Stimulated activated CD4-positive, alpha-beta T cell treated with anti-CD3 and anti-CD28 coated beads, TNF-alpha, amount 100 ng/mL, for 4 hours (primary cell): ENCODE data around the gene MYCN.

Source experiments
- DNase-seq, 3 experiments: peaks; one replicate each; pipeline ENCODE4 v3.0.0-alpha.2; 2020; ENCODE audit warnings: low read depth in 3 of 3

The MYCN gene

DNA sequence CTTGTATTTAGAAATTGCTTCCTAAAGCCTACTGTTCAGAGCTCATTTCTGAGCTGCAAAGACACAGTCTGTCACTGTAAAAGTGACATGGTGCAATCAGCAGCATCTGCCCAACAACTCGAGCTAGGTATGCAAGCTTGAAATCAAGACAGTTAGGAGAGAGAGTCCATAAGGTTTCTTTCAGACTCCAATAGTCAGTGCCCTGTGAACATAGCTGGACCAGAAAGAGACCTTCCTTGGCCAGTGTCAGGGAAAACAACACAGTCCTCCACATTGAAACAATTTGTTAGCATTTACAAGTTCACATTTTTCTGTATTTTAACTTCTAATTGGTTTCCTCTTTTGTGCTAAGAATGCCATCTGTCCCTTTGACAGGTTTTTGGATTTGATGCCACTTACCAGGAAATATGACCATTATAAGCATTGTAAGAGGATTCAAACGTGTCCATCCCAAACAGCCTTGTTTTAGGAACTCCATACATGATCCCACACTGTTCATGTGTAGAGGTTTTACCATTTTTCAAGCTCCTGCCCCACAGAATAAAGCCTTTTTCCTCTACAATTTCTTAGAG lies 8.9 kb upstream of the MYCN start:
- no peak for DNase-seq

DNA sequence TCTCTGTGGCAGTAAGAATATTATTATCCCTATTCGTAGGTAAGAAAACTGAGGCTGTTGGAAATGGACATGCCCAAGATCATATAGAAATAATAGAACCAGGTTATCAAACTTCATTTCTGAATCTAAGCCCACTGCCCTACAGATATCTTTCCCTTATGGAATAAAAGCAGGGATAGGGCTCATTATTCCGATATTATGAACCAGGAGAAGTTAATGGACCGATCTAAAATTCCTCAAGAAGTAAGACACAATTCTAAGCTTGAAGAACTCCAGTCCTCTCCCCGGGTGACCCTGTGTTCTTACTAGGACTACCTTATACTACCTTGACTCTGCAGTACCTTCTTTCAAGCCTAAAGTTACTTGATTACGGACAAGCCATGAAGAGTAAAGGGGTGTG lies 8.4 kb upstream of the MYCN start:
- DNase-seq: no peak

GRCh38 chr2:15932394-15933183 lies 7.8 kb upstream of the MYCN start:
- DNase-seq: no peak

DNA sequence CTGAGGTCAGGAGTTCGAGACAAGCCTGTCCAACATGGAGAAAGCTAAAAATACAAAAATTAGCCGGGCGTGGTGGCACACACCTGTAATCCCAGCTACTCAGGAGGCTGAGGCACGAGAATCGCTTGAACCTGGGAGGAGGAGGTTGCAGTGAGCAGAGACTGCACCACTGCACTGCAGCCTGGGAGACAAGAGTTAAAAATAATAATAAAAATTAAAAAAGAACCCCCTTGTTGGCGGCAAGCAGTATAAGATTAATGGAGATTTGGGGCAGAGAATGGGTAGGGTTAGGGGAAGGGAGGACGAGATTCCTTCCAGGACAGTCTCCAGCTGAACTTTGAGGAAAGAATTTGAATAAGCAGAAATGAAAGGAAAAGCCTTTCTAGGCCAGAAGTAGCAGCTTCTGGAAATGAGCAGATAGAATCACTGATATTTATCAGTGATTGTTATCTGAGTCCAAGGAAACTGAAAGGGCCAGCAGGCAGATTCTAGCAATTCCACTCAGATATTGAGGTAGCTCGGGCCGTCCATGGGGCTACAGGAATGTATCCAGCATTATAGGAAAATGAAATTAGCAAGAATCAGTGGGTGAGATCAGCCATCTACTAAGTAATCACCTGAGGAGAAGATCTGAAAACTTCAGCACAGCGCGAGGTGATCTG lies 7.0 kb upstream of the MYCN start:
- DNase-seq: no peak

DNA sequence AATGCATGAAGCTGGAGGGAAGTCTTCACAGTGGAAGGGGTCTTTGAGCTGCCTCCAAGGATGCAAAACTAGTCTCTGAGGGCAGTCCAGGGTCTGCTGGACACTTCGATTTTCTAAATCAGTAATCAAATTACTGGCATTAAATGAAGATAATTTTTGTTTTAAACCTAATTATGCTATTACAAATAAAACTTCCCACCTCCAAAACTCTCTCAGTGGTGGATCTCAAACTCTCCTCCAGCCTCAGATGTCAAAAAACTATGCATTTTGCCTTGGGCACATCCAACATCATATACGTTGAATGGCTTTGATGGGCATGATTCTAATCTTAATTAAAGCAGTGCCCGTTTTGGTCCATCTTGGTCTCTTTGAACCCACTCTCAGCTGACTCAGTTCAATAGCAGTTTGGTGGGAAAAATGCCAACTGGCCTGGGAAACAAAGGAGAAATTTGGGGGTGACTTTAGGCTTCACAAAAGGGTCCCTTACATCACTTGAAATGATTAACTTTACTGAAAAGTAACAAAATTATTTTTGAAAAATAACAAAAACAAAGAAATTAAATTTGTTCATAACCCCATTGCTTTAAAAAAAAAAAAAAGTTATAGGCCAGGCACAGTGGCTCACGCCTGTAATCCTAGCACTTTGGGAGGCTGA lies 5.9 kb upstream of the MYCN start:
- DNase-seq: no peak

- DNase-seq: no peak
These were observed 5.2 kb upstream of the MYCN start for GRCh38 chr2:15935189-15935588.

GRCh38 chr2:15935675-15936074 lies 4.7 kb upstream of the MYCN start:
- DNase-seq: no peak

GRCh38 chr2:15936277-15937104 lies 3.9 kb upstream of the MYCN start:
- no peak for DNase-seq

- DNase-seq: no peak
These were observed 3.1 kb upstream of the MYCN start for GRCh38 chr2:15937105-15937881.

- DNase-seq: no peak
These were observed 2.2 kb upstream of the MYCN start for GRCh38 chr2:15937882-15938802.

DNA sequence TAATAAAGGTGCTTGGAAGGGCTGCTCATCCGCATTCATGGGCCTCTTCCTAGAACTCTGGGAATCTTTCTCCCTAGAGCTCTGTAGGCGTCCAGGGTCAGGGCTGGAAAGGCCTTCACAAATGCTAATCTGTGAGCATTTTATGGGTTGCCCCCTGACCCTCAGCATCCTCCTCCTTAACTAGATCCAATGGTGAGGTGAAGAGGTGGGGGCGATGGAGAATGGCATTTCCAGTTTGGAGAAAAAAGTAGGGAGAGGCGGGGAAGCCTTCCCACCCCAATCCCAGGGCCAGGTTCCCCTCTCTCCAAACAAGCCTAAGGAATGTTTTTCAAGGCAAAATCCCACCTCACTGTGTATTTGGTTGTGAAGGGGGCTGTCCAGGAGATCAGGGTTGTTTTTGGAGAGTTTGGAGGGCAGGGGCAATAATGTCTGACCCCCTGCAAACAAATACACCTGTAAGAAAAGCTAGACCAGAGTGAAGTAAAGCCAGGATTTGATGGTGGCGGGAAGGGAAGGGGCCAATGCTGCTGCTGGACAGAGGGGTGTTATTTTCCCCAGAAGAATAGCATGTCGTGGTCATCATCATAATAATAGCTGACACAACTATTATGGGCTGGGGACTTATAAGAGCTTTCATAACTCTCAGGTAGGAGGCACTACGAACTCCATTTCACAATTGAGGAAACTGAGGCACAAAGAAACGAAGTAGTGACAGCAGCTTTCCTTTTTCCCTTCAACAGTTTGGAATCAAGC lies 1.4 kb upstream of the MYCN start:
- no peak for DNase-seq

DNA sequence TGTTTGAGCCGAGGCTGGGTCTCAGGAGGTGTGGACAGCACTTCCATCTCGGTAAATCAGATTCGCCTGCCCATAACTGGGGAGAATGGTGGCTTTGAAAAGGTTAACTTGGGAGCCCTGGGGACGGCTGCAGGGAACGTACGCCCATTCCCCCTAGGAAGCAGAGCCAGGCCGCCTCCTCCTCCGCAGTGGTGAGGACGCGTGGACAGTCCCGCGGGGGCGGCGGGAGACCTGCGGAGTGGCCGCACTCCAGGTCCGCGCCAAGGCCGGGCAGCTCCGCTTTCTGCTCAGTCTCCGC lies 845 bp upstream of the MYCN start:
- DNase-seq: no peak

DNA sequence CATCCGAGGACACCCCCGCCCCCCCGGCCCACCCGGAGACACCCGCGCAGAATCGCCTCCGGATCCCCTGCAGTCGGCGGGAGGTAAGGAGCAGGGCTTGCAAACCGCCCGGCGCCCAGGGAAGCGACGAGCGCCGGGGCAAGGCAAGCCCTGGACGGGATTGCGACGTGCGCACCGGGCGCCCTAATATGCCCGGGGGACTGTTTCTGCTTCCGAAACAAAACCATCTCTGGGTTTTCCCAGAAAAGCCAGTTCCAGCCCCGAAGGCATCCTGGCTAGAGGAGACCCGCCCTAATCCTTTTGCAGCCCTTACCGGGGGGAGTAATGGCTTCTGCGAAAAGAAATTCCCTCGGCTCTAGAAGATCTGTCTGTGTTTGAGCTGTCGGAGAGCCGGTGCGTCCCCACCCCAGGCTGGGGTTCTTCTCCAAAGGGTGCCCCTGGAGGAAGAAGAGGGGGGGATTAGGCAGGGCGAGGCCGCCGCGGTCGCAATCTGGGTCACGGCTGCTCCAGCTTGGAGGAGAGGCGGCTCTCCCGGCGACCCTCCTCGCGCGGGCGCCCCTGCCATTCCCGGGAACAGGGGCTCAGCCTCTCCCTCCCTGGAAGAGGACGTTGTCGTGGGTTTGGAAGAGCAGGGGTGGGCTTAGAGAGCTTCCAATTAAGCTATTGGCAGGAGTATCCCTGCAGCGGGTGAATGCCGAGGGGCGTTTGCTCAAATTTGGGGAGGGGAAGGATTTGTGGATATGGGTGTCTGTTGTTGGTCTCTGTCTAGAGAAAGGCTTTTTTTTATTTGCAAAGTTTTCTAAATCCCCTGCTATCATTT lies 521 bp downstream of the MYCN start:
- DNase-seq: no peak

GRCh38 chr2:15941481-15941850 lies 1.1 kb downstream of the MYCN start:
- no peak for DNase-seq

DNA sequence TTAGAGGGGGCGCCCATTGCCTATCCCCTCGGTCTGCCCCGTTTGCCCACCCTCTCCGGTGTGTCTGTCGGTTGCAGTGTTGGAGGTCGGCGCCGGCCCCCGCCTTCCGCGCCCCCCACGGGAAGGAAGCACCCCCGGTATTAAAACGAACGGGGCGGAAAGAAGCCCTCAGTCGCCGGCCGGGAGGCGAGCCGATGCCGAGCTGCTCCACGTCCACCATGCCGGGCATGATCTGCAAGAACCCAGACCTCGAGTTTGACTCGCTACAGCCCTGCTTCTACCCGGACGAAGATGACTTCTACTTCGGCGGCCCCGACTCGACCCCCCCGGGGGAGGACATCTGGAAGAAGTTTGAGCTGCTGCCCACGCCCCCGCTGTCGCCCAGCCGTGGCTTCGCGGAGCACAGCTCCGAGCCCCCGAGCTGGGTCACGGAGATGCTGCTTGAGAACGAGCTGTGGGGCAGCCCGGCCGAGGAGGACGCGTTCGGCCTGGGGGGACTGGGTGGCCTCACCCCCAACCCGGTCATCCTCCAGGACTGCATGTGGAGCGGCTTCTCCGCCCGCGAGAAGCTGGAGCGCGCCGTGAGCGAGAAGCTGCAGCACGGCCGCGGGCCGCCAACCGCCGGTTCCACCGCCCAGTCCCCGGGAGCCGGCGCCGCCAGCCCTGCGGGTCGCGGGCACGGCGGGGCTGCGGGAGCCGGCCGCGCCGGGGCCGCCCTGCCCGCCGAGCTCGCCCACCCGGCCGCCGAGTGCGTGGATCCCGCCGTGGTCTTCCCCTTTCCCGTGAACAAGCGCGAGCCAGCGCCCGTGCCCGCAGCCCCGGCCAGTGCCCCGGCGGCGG lies 1.7 kb downstream of the MYCN start:
- no peak for DNase-seq

DNA sequence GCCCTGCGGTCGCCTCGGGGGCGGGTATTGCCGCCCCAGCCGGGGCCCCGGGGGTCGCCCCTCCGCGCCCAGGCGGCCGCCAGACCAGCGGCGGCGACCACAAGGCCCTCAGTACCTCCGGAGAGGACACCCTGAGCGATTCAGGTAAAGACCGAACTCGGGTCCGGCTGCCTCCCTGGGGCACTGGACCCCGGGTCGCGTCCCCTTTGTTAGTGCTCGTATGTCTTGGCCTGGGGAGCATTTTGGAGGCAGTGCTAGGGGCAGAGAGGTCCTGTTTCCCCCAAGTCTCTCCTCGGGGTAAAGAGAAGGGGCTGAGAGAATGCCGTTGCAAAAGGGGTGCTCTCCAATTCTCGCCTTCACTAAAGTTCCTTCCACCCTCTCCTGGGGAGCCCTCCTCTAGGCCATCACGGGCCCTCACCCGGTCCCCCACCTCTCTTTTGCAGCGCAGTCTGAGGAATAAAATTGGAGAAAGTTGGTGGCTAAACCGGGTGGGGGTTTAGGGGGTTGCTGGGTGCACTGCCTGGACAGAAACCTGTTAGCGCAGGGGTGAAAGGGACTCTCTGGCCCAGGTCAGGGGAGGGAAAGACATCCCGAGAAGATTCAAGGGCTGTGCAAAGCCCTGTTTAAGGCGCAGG lies 2.5 kb downstream of the MYCN start:
- DNase-seq: no peak
